Prostate gland (tissue), 2 donors: ENCODE data around the gene SV2B. TPM values are rescaled to one million over a fixed set of nuclear protein-coding genes. Genes with fewer than 3 reads are reported as not detected.

Experiments used
- DNase-seq: peaks from one replicate; pipeline ENCODE4 v3.0.0-alpha.2; 2019; ENCODE audit warnings: low spot score
- H3K27ac ChIP-seq, 2 donors: fragments of 200-600 bp; sonication (generic); 2 replicates each; pipeline ENCODE4 v1.5.1; 2017 to 2019
- H3K27me3 ChIP-seq: fragments of 200-600 bp; sonication (generic); replicated peaks from 2 replicates; pipeline ENCODE4 v1.5.1; 2019; ENCODE audit not compliant: insufficient read depth
- H3K36me3 ChIP-seq, 2 donors: fragments of 200-600 bp; sonication (generic); 1 replicate in 1 of 2; 2 replicates in 1 of 2; pipeline versions ENCODE4 v1.5.1 to v1.8.1; 2017 to 2019
- H3K4me1 ChIP-seq: fragments of 200-600 bp; sonication (generic); replicated peaks from 2 replicates; pipeline ENCODE4 v1.5.1; 2019
- H3K4me3 ChIP-seq, 2 donors: fragments of 200-600 bp; sonication (generic); 2 replicates each; pipeline ENCODE4 v1.5.1; 2017 to 2019
- H3K9me3 ChIP-seq: fragments of 200-600 bp; sonication (generic); 2 replicates; pipeline ENCODE4 v1.5.1; 2017
- CTCF ChIP-seq, 4 experiments: fragments of 200-600 bp in 2 of 4; fragments of 450-650 bp in 2 of 4; sonication (generic) in 2 of 4; IDR thresholded peaks; 1 replicate in 3 of 4; 2 replicates in 1 of 4; pipeline ENCODE4 v1.5.1; 2016 to 2019; ENCODE audit warnings: antibody characterized with exemption in 4 of 4, mild to moderate bottlenecking in 2 of 4, moderate library complexity in 2 of 4
- POLR2A ChIP-seq: fragments of 450-650 bp; IDR thresholded peaks from one replicate; pipeline ENCODE4 v1.6.1; 2016; ENCODE audit warnings: antibody characterized with exemption, mild to moderate bottlenecking
- POLR2AphosphoS5 ChIP-seq: sonication (generic); formaldehyde crosslinking; IDR thresholded peaks from one replicate; pipeline ENCODE4 v1.6.1; 2017; ENCODE audit warnings: antibody characterized with exemption
- WGBS: methylation state at CpG from one replicate; pipeline ENCODE4 v1.1.5; 2018; 5-methylcytosine and 5-hydroxymethylcytosine counted together
- intact Hi-C: fragments of 100-400 bp; cut with DNase I; formaldehyde crosslinking; loops from one replicate; pipeline ENCODE4 v1.14.2; 2022
- total RNA-seq, 2 donors: library from RNA; depleted of rRNA; stranded (reverse); fragments of >200 nt; gene quantifications; one replicate each; pipeline ENCODE4 v1.1.0, GENCODE V29; 2016

Gene SV2B
- total RNA-seq, 2 donors from 2014 or later = 2.3 to 5.4 TPM

GRCh38 chr15:91298101-91298500 is 198.0 kb downstream of the SV2B start:
- H3K9me3 ChIP-seq = no peaks in the 10 kb centered on the region
- H3K4me1 ChIP-seq = no peaks in the 10 kb centered on the region
- no peak for DNase-seq
- H3K27me3 ChIP-seq = no peaks in the 10 kb centered on the region
- 70% methylated on average over 6 of the region's 6 CpGs for WGBS
- no peak for TF ChIP-seq CTCF (IDR thresholded peaks at IDR 0.05)
- TF ChIP-seq POLR2AphosphoS5 = no peak
- intact Hi-C loops = no loop called here
- no peaks in the 10 kb centered on the region for H3K36me3 ChIP-seq
- no peak overlapping the region for H3K4me3 ChIP-seq
- H3K27ac ChIP-seq = no peak overlapping the region

DNA sequence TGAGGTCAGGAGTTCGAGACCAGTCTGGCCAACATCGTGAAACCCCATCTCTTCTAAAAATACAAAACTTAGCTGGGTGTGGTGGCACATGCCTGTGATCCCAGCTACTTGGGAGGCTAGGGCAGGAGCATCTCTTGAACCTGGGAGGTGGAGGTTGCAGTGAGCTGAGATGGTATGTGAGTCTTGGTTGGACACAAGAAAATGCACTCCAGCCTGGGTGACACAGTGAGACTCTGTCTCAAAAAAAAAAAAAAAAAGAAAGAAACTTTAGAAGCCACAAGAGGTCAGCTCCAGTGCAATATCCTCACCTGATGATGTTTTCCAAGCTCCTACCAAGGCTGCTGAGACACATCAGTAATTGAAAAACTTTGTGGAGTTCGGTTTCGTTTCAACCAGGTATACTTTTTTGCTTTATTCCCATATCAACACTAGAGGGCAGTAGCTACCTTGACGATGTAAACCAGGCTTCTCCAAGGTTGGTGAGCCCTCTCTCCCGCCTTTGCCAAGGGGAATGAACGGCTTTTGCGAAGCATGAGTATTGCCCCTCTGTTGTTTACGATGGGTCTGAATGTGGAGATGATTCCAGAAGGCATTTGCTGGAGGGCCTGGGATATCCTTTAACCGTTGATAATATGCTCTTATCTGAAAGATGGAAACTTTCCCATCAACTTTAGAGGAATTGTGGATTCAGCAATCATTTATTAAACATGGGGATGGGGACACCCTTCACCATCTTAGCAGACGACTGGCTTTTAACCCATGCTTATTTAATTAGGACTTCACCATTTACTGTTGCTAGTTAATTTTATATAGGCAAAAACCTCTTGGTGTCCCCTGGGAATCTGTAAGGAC is 202.8 kb downstream of the SV2B start:
- 22% methylated on average over 11 of the region's 11 CpGs for WGBS
- intact Hi-C loops = loop anchor here (2.0 to 10.0 kb wide), 3 partner anchors 550 to 774 kb away; partner anchors contain the start of gene SLCO3A1
- no peaks in the 10 kb centered on the region for H3K4me1 ChIP-seq
- no peaks in the 10 kb centered on the region for H3K36me3 ChIP-seq
- H3K4me3 ChIP-seq = no peak overlapping the region
- H3K27ac ChIP-seq = no peak overlapping the region
- no peaks in the 10 kb centered on the region for H3K9me3 ChIP-seq
- H3K27me3 ChIP-seq = peaks cover 2% of the 10 kb centered on the region
- peak; percentile 8 for DNase-seq
- TF ChIP-seq CTCF (IDR thresholded peaks at IDR 0.05) (peak; percentile 53 to 68 (median 67)), POLR2A (no peak), POLR2AphosphoS5 (no peak)

- H3K27me3 ChIP-seq = peaks cover 2% of the 10 kb centered on the region
- no peaks in the 10 kb centered on the region for H3K9me3 ChIP-seq
- no peak overlapping the region for H3K27ac ChIP-seq
- no peak for DNase-seq
- TF ChIP-seq POLR2AphosphoS5 (no peak), CTCF (IDR thresholded peaks at IDR 0.05) (no peak), POLR2A (no peak)
- H3K4me3 ChIP-seq = no peak overlapping the region
- WGBS = 84% methylated on average over 2 of the region's 2 CpGs
- no peaks in the 10 kb centered on the region for H3K36me3 ChIP-seq
- no peaks in the 10 kb centered on the region for H3K4me1 ChIP-seq
- intact Hi-C loops = loop anchor here (2.0 to 10.0 kb wide), 2 partner anchors 641 to 779 kb away; no protein-coding TSS in a partner anchor
These were observed 204.2 kb downstream of the SV2B start for GRCh38 chr15:91304210-91304609.

GRCh38 chr15:91304786-91305185 is 204.7 kb downstream of the SV2B start:
- intact Hi-C loops = loop anchor here (2.0 to 10.0 kb wide), 2 partner anchors 640 to 778 kb away; no protein-coding TSS in a partner anchor
- TF ChIP-seq CTCF (IDR thresholded peaks at IDR 0.05) (no peak), POLR2A (no peak), POLR2AphosphoS5 (no peak)
- DNase-seq = no peak
- WGBS = 23% methylated on average over 6 of the region's 6 CpGs
- Histone ChIP-seq H3K9me3 (no peaks in the 10 kb centered on the region), H3K4me3 (no peak overlapping the region), H3K27ac (no peak overlapping the region), H3K36me3 (no peaks in the 10 kb centered on the region), H3K4me1 (no peaks in the 10 kb centered on the region), H3K27me3 (peaks cover 2% of the 10 kb centered on the region)

GRCh38 chr15:91306144-91306543 is 206.1 kb downstream of the SV2B start:
- peaks cover 2% of the 10 kb centered on the region for H3K27me3 ChIP-seq
- intact Hi-C loops = loop anchor here (10.0 kb wide), 1 partner anchor 639 kb away; no protein-coding TSS in a partner anchor
- no peak overlapping the region for H3K27ac ChIP-seq
- no peaks in the 10 kb centered on the region for H3K4me1 ChIP-seq
- no peaks in the 10 kb centered on the region for H3K9me3 ChIP-seq
- H3K36me3 ChIP-seq = no peaks in the 10 kb centered on the region
- TF ChIP-seq POLR2A (no peak), CTCF (IDR thresholded peaks at IDR 0.05) (no peak), POLR2AphosphoS5 (no peak)
- DNase-seq = no peak
- no peak overlapping the region for H3K4me3 ChIP-seq
- WGBS = 82% methylated on average over 7 of the region's 7 CpGs
